Measurements from ENCODE around the gene MYO9B. TPM values are rescaled to one million over a fixed set of nuclear protein-coding genes. Genes with fewer than 3 reads are reported as not detected.

The MYO9B gene
- total RNA-seq, 2 experiments from 2014 or later, result 84.3 to 86.9 TPM

- no peak for DNase-seq
- H3K36me3 Mint-ChIP-seq, result peaks cover 8% of the 10 kb centered on the region
- H3K27me3 Mint-ChIP-seq, result no peaks in the 10 kb centered on the region
- H3K4me1 Mint-ChIP-seq, result no peaks in the 10 kb centered on the region
- no peaks in the 10 kb centered on the region for H3K9me3 Mint-ChIP-seq
- no peak overlapping the region for H3K27ac Mint-ChIP-seq
- H3K4me3 Mint-ChIP-seq, result no peak overlapping the region
These were observed 26.6 kb upstream of the MYO9B start for GRCh38 chr19:17048885-17049453.

DNA sequence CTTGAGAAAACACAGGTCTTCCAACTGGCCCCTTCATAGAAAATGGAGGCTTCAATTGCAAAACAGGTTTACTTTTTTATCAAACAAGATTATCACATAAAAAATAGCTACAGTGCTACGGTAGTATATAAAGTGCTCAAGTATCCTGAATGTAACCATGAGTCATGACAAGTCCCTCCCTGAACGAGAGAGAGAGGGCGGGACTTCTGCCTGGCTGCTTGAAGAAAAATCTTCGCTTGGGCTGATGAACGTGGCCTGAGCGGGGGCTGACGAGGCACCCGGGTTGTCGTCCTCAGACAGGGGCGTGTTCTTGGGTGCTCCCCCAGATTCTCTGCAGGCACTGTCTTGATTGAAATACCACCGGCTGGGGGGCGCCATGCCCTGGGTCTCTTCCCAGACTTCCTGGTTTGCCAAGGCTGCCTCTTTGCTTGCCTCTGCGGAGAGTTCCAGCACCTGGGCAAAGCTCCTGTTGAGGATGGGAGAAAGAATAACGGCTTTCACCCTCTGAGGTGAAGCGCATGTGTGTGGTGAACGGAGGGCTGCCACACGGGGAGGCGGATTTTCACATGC, 25.8 kb upstream of the MYO9B start:
- H3K4me1 Mint-ChIP-seq, result no peaks in the 10 kb centered on the region
- peaks cover 11% of the 10 kb centered on the region for H3K36me3 Mint-ChIP-seq
- no peak overlapping the region for H3K4me3 Mint-ChIP-seq
- no peaks in the 10 kb centered on the region for H3K9me3 Mint-ChIP-seq
- H3K27me3 Mint-ChIP-seq, result no peaks in the 10 kb centered on the region
- DNase-seq, result no peak
- H3K27ac Mint-ChIP-seq, result no peak overlapping the region

DNA sequence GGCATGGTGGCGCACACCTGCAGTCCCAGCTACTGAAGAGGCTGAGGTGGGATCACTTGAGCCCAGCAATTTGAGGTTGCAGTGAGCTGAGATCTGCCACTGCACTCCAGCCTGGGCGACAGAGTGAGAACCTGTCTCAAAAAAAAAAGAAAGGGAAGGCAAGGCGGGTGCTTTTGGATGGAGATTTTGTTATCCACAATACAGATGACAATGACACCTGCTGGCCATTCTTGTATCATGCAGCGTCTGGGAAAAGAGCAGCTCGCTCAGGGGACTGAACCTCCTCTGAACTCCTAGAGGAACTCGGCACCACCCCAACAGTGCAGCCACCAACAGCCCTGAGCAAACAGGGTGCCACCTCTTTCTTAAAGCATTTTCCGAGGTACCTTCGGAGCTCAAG, 23.1 kb upstream of the MYO9B start:
- no peaks in the 10 kb centered on the region for H3K27me3 Mint-ChIP-seq
- no peaks in the 10 kb centered on the region for H3K4me1 Mint-ChIP-seq
- H3K4me3 Mint-ChIP-seq, result no peak overlapping the region
- H3K36me3 Mint-ChIP-seq, result peaks cover 15% of the 10 kb centered on the region
- no peaks in the 10 kb centered on the region for H3K9me3 Mint-ChIP-seq
- H3K27ac Mint-ChIP-seq, result no peak overlapping the region
- no peak for DNase-seq

DNA sequence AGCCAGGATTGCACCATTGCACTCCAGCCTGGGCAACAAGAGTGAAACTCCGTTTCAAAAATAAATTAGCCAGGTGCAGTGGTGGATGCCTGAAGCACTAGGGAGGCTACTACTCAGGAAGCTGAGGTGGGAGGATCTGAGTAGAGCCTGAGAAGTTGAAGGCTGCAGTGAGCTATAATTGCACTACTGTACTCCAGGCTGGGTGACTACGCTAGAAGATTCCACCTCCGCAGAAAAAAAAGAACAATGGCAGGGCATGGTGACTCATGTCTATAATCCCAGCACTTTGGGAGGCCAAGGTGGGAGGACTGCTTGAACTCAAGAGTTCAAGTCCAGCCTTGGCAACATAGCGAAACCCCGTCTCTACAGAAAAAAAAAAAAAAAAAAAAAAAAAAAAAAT, 20.8 kb upstream of the MYO9B start:
- Mint-ChIP-seq H3K4me1 (no peaks in the 10 kb centered on the region), H3K36me3 (peaks cover 35% of the 10 kb centered on the region), H3K27me3 (no peaks in the 10 kb centered on the region), H3K9me3 (peaks cover 6% of the 10 kb centered on the region), H3K4me3 (no peak overlapping the region), H3K27ac (no peak overlapping the region)
- no peak for DNase-seq

GRCh38 chr19:17055636-17056035, 19.9 kb upstream of the MYO9B start:
- Mint-ChIP-seq H3K4me1 (no peaks in the 10 kb centered on the region), H3K36me3 (peaks cover 44% of the 10 kb centered on the region), H3K27ac (no peak overlapping the region), H3K27me3 (no peaks in the 10 kb centered on the region), H3K4me3 (no peak overlapping the region), H3K9me3 (peaks cover 6% of the 10 kb centered on the region)
- DNase-seq, result no peak

- Mint-ChIP-seq H3K4me1 (no peaks in the 10 kb centered on the region), H3K27me3 (no peaks in the 10 kb centered on the region), H3K9me3 (peaks cover 6% of the 10 kb centered on the region), H3K27ac (no peak overlapping the region), H3K36me3 (peaks cover 48% of the 10 kb centered on the region), H3K4me3 (no peak overlapping the region)
- DNase-seq, result no peak
These were observed 17.3 kb upstream of the MYO9B start for GRCh38 chr19:17058236-17058635.

DNA sequence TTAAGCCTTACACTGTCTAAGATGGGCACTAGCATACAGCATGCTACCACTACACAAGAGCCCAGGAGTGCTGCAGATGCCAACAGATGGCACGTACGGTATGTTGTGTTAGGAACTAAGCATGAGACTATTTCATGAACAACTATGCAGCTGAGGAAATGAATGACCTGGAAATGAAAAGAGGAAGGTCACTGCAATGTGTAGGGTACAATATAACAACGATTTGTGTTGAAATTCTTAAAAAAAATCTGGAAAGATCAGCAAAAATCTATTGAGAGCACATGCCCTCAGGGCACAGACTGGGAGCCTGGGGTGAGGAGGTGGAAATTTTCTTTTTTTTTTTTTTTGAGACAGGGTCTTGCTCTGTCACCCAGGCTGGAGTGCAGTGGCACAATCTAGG, 14.8 kb upstream of the MYO9B start:
- Mint-ChIP-seq H3K4me1 (peaks cover 20% of the 10 kb centered on the region), H3K27me3 (no peaks in the 10 kb centered on the region), H3K36me3 (peaks cover 62% of the 10 kb centered on the region), H3K9me3 (peaks cover 6% of the 10 kb centered on the region), H3K4me3 (no peak overlapping the region), H3K27ac (no peak overlapping the region)
- DNase-seq, result no peak

DNA sequence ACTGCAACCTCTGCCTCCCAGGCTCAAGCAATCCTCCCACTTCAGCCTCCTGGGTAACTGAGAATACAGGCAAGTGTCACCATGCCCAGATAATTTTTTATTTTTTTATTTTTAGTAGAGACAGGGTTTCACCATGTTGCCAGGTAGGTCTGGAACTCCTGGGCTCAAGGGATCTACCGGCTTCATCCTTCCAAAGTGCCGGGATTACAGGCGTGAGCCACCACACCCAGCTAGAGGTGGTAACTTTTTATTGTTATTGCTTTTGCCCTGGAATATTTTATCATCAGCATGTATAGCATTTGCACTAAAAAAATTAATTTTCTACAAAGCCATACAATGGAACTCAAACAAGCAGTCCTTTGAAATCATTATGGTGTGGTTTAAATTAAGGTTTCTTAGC, 14.4 kb upstream of the MYO9B start:
- H3K36me3 Mint-ChIP-seq, result peaks cover 62% of the 10 kb centered on the region
- H3K27me3 Mint-ChIP-seq, result no peaks in the 10 kb centered on the region
- H3K9me3 Mint-ChIP-seq, result peaks cover 6% of the 10 kb centered on the region
- no peak for DNase-seq
- H3K4me1 Mint-ChIP-seq, result peaks cover 20% of the 10 kb centered on the region
- H3K4me3 Mint-ChIP-seq, result no peak overlapping the region
- H3K27ac Mint-ChIP-seq, result no peak overlapping the region

GRCh38 chr19:17061691-17062090, 13.9 kb upstream of the MYO9B start:
- no peaks in the 10 kb centered on the region for H3K27me3 Mint-ChIP-seq
- H3K27ac Mint-ChIP-seq, result no peak overlapping the region
- DNase-seq, result no peak
- no peak overlapping the region for H3K4me3 Mint-ChIP-seq
- H3K36me3 Mint-ChIP-seq, result peaks cover 64% of the 10 kb centered on the region
- H3K4me1 Mint-ChIP-seq, result peaks cover 20% of the 10 kb centered on the region
- peaks cover 6% of the 10 kb centered on the region for H3K9me3 Mint-ChIP-seq

GRCh38 chr19:17063428-17063827, 12.1 kb upstream of the MYO9B start:
- Mint-ChIP-seq H3K27me3 (no peaks in the 10 kb centered on the region), H3K27ac (no peak overlapping the region), H3K4me3 (no peak overlapping the region), H3K36me3 (peaks cover 62% of the 10 kb centered on the region), H3K4me1 (peaks cover 29% of the 10 kb centered on the region), H3K9me3 (peaks cover 5% of the 10 kb centered on the region)
- no peak for DNase-seq

DNA sequence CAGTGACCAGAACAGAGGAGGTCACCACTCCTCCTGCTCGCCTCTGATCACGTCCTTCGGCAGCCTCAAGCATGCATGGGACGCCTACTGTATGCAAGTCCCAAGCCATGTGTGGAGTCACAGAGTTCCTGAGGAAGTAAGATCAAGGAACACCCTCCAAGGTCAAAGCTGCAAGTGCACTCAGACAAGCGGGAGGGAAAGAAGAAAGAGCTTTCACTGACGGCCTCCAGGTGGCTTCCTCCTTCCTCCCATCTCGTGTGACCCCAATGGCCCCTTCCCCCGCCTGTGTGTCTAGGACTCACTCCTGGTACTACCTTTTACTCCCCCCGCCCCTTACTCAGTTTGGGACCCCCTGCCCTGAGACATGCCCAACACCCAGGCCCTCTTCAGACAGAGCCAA, 6.4 kb upstream of the MYO9B start:
- H3K27ac Mint-ChIP-seq, result no peak overlapping the region
- H3K36me3 Mint-ChIP-seq, result peaks cover 42% of the 10 kb centered on the region
- peaks cover 36% of the 10 kb centered on the region for H3K4me1 Mint-ChIP-seq
- H3K9me3 Mint-ChIP-seq, result no peaks in the 10 kb centered on the region
- no peak overlapping the region for H3K4me3 Mint-ChIP-seq
- no peak for DNase-seq
- no peaks in the 10 kb centered on the region for H3K27me3 Mint-ChIP-seq

- DNase-seq, result no peak
- Mint-ChIP-seq H3K27ac (no peak overlapping the region), H3K9me3 (no peaks in the 10 kb centered on the region), H3K4me3 (no peak overlapping the region), H3K27me3 (no peaks in the 10 kb centered on the region), H3K4me1 (peaks cover 31% of the 10 kb centered on the region), H3K36me3 (peaks cover 34% of the 10 kb centered on the region)
These were observed 5.2 kb upstream of the MYO9B start for GRCh38 chr19:17070421-17070820.

- DNase-seq, result no peak
- H3K9me3 Mint-ChIP-seq, result no peaks in the 10 kb centered on the region
- H3K27ac Mint-ChIP-seq, result no peak overlapping the region
- peaks cover 27% of the 10 kb centered on the region for H3K4me1 Mint-ChIP-seq
- no peaks in the 10 kb centered on the region for H3K27me3 Mint-ChIP-seq
- peaks cover 35% of the 10 kb centered on the region for H3K36me3 Mint-ChIP-seq
- no peak overlapping the region for H3K4me3 Mint-ChIP-seq
These were observed 4.7 kb upstream of the MYO9B start for GRCh38 chr19:17070912-17071311.

DNA sequence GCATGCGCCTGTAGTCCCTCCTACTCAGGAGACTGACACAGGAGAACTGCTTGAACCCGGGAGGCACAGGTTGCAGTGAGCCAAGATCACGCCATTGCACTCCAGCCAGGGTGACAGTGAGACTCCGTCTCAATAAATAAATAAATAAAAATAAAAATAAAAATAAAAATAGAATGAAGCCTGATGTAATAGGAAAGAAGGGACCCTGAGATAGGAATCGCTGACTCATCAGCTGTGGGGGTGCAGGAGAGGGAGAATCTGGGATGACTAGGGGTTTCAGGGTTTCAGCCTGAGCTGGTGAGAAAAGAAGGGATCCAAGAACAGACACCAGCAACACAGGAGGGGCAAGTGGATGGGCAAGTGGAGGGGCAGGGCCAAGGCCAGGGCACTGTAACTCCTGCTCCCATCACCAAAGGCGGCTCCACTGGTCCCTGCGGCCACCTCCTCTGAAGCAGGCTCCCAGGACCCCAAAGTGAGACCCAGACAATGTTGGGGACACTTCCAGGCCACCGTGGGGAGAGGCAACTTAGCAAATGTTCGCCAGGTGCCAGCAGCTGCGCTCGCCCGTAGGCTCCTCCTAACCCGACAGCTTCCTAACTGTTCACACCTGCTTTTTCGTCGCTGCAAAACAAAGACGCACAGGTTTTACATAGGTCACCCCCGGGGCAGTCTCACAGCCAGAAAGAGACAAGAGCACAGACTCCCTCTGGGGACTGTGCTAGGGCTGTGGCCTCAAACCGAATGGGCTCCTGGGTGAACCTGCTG, 1.5 kb upstream of the MYO9B start:
- Mint-ChIP-seq H3K27ac (peak overlapping the region; percentile 98), H3K4me1 (peaks cover 43% of the 10 kb centered on the region), H3K36me3 (peaks cover 26% of the 10 kb centered on the region), H3K9me3 (no peaks in the 10 kb centered on the region), H3K27me3 (no peaks in the 10 kb centered on the region), H3K4me3 (peak overlapping the region; percentile 99)
- no peak for DNase-seq

- H3K27ac Mint-ChIP-seq, result peak overlapping the region; percentile 98
- peak overlapping the region; percentile 99 for H3K4me3 Mint-ChIP-seq
- H3K9me3 Mint-ChIP-seq, result no peaks in the 10 kb centered on the region
- no peaks in the 10 kb centered on the region for H3K27me3 Mint-ChIP-seq
- peaks cover 48% of the 10 kb centered on the region for H3K4me1 Mint-ChIP-seq
- H3K36me3 Mint-ChIP-seq, result peaks cover 26% of the 10 kb centered on the region
- DNase-seq, result no peak
These were observed 943 bp upstream of the MYO9B start for GRCh38 chr19:17074634-17075034.
